ENCODE results near the gene SETD5. TPM values are rescaled to one million over a fixed set of nuclear protein-coding genes. Genes with fewer than 3 reads are reported as not detected.

The SETD5 gene
- total RNA-seq, 2 donors from 2014 or later = 36.9 to 49.4 TPM

GRCh38 chr3:9402410-9403228 lies 5.2 kb downstream of the SETD5 start:
- Histone ChIP-seq H3K27ac (peak overlapping the region in 1 of 2 donors; percentile 32), H3K4me3 (no peak overlapping the region), H3K4me1 (peaks cover 0 to 81% of the 10 kb centered on the region in 2 donors), H3K27me3 (no peaks in the 10 kb centered on the region), H3K9me3 (no peaks in the 10 kb centered on the region), H3K36me3 (no peaks in the 10 kb centered on the region)
- TF ChIP-seq, protein P1, sequence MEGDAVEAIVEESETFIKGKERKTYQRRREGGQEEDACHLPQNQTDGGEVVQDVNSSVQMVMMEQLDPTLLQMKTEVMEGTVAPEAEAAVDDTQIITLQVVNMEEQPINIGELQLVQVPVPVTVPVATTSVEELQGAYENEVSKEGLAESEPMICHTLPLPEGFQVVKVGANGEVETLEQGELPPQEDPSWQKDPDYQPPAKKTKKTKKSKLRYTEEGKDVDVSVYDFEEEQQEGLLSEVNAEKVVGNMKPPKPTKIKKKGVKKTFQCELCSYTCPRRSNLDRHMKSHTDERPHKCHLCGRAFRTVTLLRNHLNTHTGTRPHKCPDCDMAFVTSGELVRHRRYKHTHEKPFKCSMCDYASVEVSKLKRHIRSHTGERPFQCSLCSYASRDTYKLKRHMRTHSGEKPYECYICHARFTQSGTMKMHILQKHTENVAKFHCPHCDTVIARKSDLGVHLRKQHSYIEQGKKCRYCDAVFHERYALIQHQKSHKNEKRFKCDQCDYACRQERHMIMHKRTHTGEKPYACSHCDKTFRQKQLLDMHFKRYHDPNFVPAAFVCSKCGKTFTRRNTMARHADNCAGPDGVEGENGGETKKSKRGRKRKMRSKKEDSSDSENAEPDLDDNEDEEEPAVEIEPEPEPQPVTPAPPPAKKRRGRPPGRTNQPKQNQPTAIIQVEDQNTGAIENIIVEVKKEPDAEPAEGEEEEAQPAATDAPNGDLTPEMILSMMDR (IDR thresholded peaks at IDR 0.05) = no peak
- DNase-seq (ENCODE audit: low spot score) = no peak

- TF ChIP-seq, protein P1 (IDR thresholded peaks at IDR 0.05) = no peak
- Histone ChIP-seq H3K4me3 (no peak overlapping the region), H3K36me3 (no peaks in the 10 kb centered on the region), H3K4me1 (peaks cover 0 to 88% of the 10 kb centered on the region in 2 donors), H3K27me3 (no peaks in the 10 kb centered on the region), H3K9me3 (no peaks in the 10 kb centered on the region), H3K27ac (no peak overlapping the region)
- no peak for DNase-seq (ENCODE audit: low spot score)
Observed at GRCh38 chr3:9403463-9403862, 6.0 kb downstream of the SETD5 start.

DNA sequence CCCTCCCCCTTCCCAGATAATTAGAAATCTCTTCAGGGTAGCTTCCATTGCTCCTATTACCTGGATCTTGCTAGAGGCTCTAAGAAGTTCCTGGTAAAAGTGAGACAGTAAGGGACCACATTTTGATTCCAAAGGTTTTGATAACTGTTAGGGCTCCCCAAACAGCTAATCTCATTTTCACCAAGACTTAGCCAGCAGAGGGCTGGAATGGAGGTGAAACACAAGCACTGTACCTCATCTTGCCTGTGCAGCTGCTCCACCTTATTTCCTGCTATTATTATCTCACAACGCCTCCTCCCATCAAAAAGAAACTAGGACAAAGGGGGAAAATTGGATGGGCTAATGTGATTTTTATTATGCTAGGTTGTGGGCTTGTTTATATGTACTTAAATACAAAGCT lies 7.3 kb downstream of the SETD5 start:
- H3K4me1 ChIP-seq = peaks cover 0 to 88% of the 10 kb centered on the region in 2 donors
- H3K27ac ChIP-seq = no peak overlapping the region
- H3K4me3 ChIP-seq = no peak overlapping the region
- no peaks in the 10 kb centered on the region for H3K27me3 ChIP-seq
- TF ChIP-seq, protein P1 (IDR thresholded peaks at IDR 0.05) = peak in 1 of 2 donors; percentile 15
- no peaks in the 10 kb centered on the region for H3K36me3 ChIP-seq
- no peak for DNase-seq (ENCODE audit: low spot score)
- H3K9me3 ChIP-seq = no peaks in the 10 kb centered on the region

GRCh38 chr3:9405756-9406155 lies 8.3 kb downstream of the SETD5 start:
- H3K27ac ChIP-seq = no peak overlapping the region
- TF ChIP-seq, protein P1 (IDR thresholded peaks at IDR 0.05) = no peak
- no peaks in the 10 kb centered on the region for H3K27me3 ChIP-seq
- no peak overlapping the region for H3K4me3 ChIP-seq
- peaks cover 0 to 88% of the 10 kb centered on the region in 2 donors for H3K4me1 ChIP-seq
- H3K9me3 ChIP-seq = no peaks in the 10 kb centered on the region
- DNase-seq (ENCODE audit: low spot score) = no peak
- H3K36me3 ChIP-seq = no peaks in the 10 kb centered on the region

GRCh38 chr3:9406856-9407626 lies 9.6 kb downstream of the SETD5 start:
- Histone ChIP-seq H3K27ac (no peak overlapping the region), H3K27me3 (no peaks in the 10 kb centered on the region), H3K4me3 (no peak overlapping the region), H3K36me3 (no peaks in the 10 kb centered on the region), H3K4me1 (peaks cover 0 to 88% of the 10 kb centered on the region in 2 donors), H3K9me3 (no peaks in the 10 kb centered on the region)
- no peak for DNase-seq (ENCODE audit: low spot score)
- TF ChIP-seq, protein P1 (IDR thresholded peaks at IDR 0.05) = no peak

Data from right atrium auricular region (tissue), 2 donors.